H1 (cell line): ENCODE measurements around the gene B4GALNT3. TPM values are rescaled to one million over a fixed set of nuclear protein-coding genes. Genes with fewer than 3 reads are reported as not detected.

Experiments
- CTCF ChIA-PET: fragments of 300-600 bp; sonication (Branson Sonifier 250); formaldehyde crosslinking; loops from one replicate; lab custom pipeline; 2021; ENCODE audit not compliant: partially characterized antibody; lab: Charles Lee
- POLR2A ChIA-PET: fragments of 300-600 bp; sonication (Branson Sonifier 250); formaldehyde crosslinking; loops from one replicate; lab custom pipeline; 2021; ENCODE audit warnings: inconsistent platforms; ENCODE audit not compliant: partially characterized antibody; lab: Charles Lee
- DNase-seq, 2 experiments: peaks; one replicate each; pipeline versions ENCODE4 v3.0.0 to v3.0.0-alpha.2; 2010 to 2022; ENCODE audit warnings: low spot score in 2 of 2, low read depth in 1 of 2, mixed read lengths in 1 of 2
- FAIRE-seq: peaks from 2 replicates; lab custom pipeline; 2011; peaks lifted over from hg19 to GRCh38; lab: Jason Lieb, UNC
- H2AFZ ChIP-seq: 2 replicates; pipeline ENCODE4 v1.8.1; 2012; ENCODE audit warnings: low read length, inconsistent platforms
- H2AK5ac ChIP-seq: 2 replicates; pipeline ENCODE4 v1.6.1; 2013; ENCODE audit warnings: low read depth, low read length
- H2BK120ac ChIP-seq: replicated peaks from 2 replicates; pipeline ENCODE3; 2013; ENCODE audit warnings: low read depth, low read length, inconsistent platforms
- H2BK12ac ChIP-seq: 2 replicates; pipeline ENCODE4 v1.6.1; 2013; ENCODE audit warnings: low read depth, low read length
- H2BK15ac ChIP-seq: 2 replicates; pipeline ENCODE4 v1.6.1; 2013; ENCODE audit warnings: low read length
- H2BK20ac ChIP-seq: 2 replicates; pipeline ENCODE4 v1.6.1; 2013; ENCODE audit warnings: low read length
- H2BK5ac ChIP-seq: 2 replicates; pipeline ENCODE4 v1.6.1; 2013; ENCODE audit warnings: low read depth, low read length
- H3K14ac ChIP-seq: 2 replicates; pipeline ENCODE4 v1.6.1; 2013; ENCODE audit warnings: inconsistent platforms; ENCODE audit not compliant: insufficient read length
- H3K18ac ChIP-seq: 2 replicates; pipeline ENCODE4 v1.6.1; 2013; ENCODE audit warnings: low read length; ENCODE audit errors: extremely low read depth
- H3K23ac ChIP-seq: 2 replicates; pipeline ENCODE4 v1.6.1; 2013; ENCODE audit warnings: inconsistent platforms; ENCODE audit not compliant: insufficient read length
- H3K23me2 ChIP-seq: 2 replicates; pipeline ENCODE4 v1.6.1; 2013; ENCODE audit warnings: low read depth, low read length
- H3K27ac ChIP-seq: 2 replicates; pipeline ENCODE4 v1.6.1; 2011; ENCODE audit warnings: low read depth, low read length, inconsistent platforms
- H3K27me3 ChIP-seq, 4 experiments: replicated peaks in 1 of 4; 1 replicate in 1 of 4; 2 replicates in 3 of 4; pipeline versions ENCODE4 v1.6.1 to v1.8.1; 2011 to 2013; ENCODE audit warnings: low read length in 3 of 4, mild to moderate bottlenecking in 3 of 4, inconsistent platforms in 2 of 4, mixed read lengths in 2 of 4, moderate library complexity in 1 of 4; ENCODE audit not compliant: control insufficient read depth in 3 of 4, insufficient read depth in 3 of 4; ENCODE audit errors: extremely low read depth in 1 of 4
- H3K36me3 ChIP-seq, 4 experiments: 2 replicates each; pipeline versions ENCODE4 v1.6.1 to v1.8.1; 2011 to 2013; ENCODE audit warnings: mild to moderate bottlenecking in 4 of 4, low read length in 3 of 4, moderate library complexity in 2 of 4, control low read depth in 1 of 4, inconsistent platforms in 1 of 4; ENCODE audit not compliant: insufficient read depth in 4 of 4, control insufficient read depth in 2 of 4
- H3K4ac ChIP-seq: replicated peaks from 2 replicates; pipeline ENCODE3; 2013; ENCODE audit warnings: low read length, low read depth, mixed read lengths, inconsistent platforms; ENCODE audit not compliant: insufficient read length
- H3K4me1 ChIP-seq, 4 experiments: replicated peaks in 1 of 4; 1 replicate in 1 of 4; 2 replicates in 3 of 4; pipeline versions ENCODE4 v1.6.1 to v1.8.1; 2011 to 2013; ENCODE audit warnings: low read length in 3 of 4, inconsistent platforms in 2 of 4, mixed read lengths in 1 of 4; ENCODE audit not compliant: insufficient read depth in 4 of 4, control insufficient read depth in 3 of 4
- H3K4me2 ChIP-seq, 2 experiments: 2 replicates each; pipeline versions ENCODE4 v1.6.1 to v1.8.1; 2011 to 2013; ENCODE audit warnings: low read depth in 2 of 2, low read length in 2 of 2, control low read depth in 1 of 2, inconsistent platforms in 1 of 2, mild to moderate bottlenecking in 1 of 2; ENCODE audit not compliant: insufficient read depth in 1 of 2
- H3K4me3 ChIP-seq, 4 experiments: fragments of 200-600, 300-600 bp in 1 of 4; sonication (generic), shearing (Covaris generic), sonication (Bioruptor Twin) in 1 of 4; 2 replicates each; pipeline versions ENCODE4 v1.5.1 to v1.8.1; 2011 to 2016; ENCODE audit warnings: low read length in 4 of 4, low read depth in 3 of 4, control low read depth in 2 of 4, inconsistent platforms in 2 of 4, mild to moderate bottlenecking in 2 of 4, mixed read lengths in 1 of 4, moderate library complexity in 1 of 4; ENCODE audit not compliant: insufficient read depth in 2 of 4; ENCODE audit errors: extremely low read depth in 1 of 4
- H3K56ac ChIP-seq: replicated peaks from 2 replicates; pipeline ENCODE3; 2013; ENCODE audit warnings: low read depth, mild to moderate bottlenecking, mixed read lengths, low read length, inconsistent platforms; ENCODE audit not compliant: insufficient read length
- H3K79me1 ChIP-seq: 2 replicates; pipeline ENCODE4 v1.6.1; 2013; ENCODE audit warnings: low read depth, low read length, control low read depth
- H3K79me2 ChIP-seq, 2 experiments: 2 replicates each; pipeline versions ENCODE4 v1.6.1 to v1.8.1; 2012 to 2013; ENCODE audit warnings: low read length in 2 of 2, mild to moderate bottlenecking in 2 of 2, inconsistent platforms in 1 of 2; ENCODE audit not compliant: insufficient read depth in 2 of 2, control insufficient read depth in 1 of 2
- H3K9ac ChIP-seq, 4 experiments: replicated peaks in 1 of 4; 1 replicate in 1 of 4; 2 replicates in 3 of 4; pipeline versions ENCODE4 v1.6.1 to v1.8.1; 2011 to 2013; ENCODE audit warnings: low read depth in 3 of 4, low read length in 3 of 4, control low read depth in 2 of 4, mild to moderate bottlenecking in 2 of 4, moderate library complexity in 2 of 4, inconsistent platforms in 1 of 4; ENCODE audit errors: extremely low read depth in 1 of 4
- H3K9me3 ChIP-seq, 2 experiments: 2 replicates each; pipeline versions ENCODE4 v1.6.1 to v1.8.1; 2012 to 2013; ENCODE audit warnings: mild to moderate bottlenecking in 2 of 2, moderate library complexity in 2 of 2, control low read depth in 1 of 2, inconsistent platforms in 1 of 2, low read depth in 1 of 2, low read length in 1 of 2, mixed read lengths in 1 of 2; ENCODE audit not compliant: insufficient read depth in 2 of 2
- H4K20me1 ChIP-seq, 2 experiments: replicated peaks in 1 of 2; 2 replicates each; pipeline versions ENCODE3 to v1.8.1; 2011 to 2013; ENCODE audit warnings: inconsistent platforms in 2 of 2, low read length in 2 of 2, mild to moderate bottlenecking in 1 of 2; ENCODE audit not compliant: insufficient read depth in 2 of 2, control insufficient read depth in 1 of 2
- H4K5ac ChIP-seq: 2 replicates; pipeline ENCODE4 v1.6.1; 2013; ENCODE audit warnings: low read length, low read depth, mixed read lengths, inconsistent platforms; ENCODE audit not compliant: insufficient read length
- H4K8ac ChIP-seq: 2 replicates; pipeline ENCODE4 v1.8.0; 2013; ENCODE audit warnings: mild to moderate bottlenecking, moderate library complexity, low read length, inconsistent platforms; ENCODE audit not compliant: insufficient read depth; ENCODE audit errors: extremely low read depth
- H4K91ac ChIP-seq: replicated peaks from 2 replicates; pipeline ENCODE3; 2013; ENCODE audit warnings: low read length, mixed read lengths, inconsistent platforms; ENCODE audit not compliant: insufficient read length
- BACH1 ChIP-seq: IDR thresholded peaks from 2 replicates; pipeline ENCODE4 v1.6.1; 2012; ENCODE audit warnings: low read length, improper control_type of control experiment
- BRCA1 ChIP-seq: IDR thresholded peaks from 2 replicates; pipeline ENCODE4 v1.6.1; 2012; ENCODE audit warnings: low read depth, low read length, improper control_type of control experiment
- EGR1 ChIP-seq: IDR thresholded peaks from 2 replicates; pipeline ENCODE4 v1.6.1; 2011; ENCODE audit warnings: low read depth, low read length, borderline replicate concordance
- MAFK ChIP-seq: IDR thresholded peaks from 2 replicates; pipeline ENCODE4 v1.6.1; 2012; ENCODE audit warnings: low read depth, mild to moderate bottlenecking, improper control_type of control experiment, low read length
- NANOG ChIP-seq: IDR thresholded peaks from 2 replicates; pipeline ENCODE4 v1.6.1; 2011; ENCODE audit warnings: low read length, low read depth, mild to moderate bottlenecking, inconsistent platforms; ENCODE audit not compliant: insufficient read depth, poor library complexity, severe bottlenecking
- RBBP5 ChIP-seq: IDR thresholded peaks from 2 replicates; pipeline ENCODE4 v1.7.1; 2012; ENCODE audit warnings: low read depth, mild to moderate bottlenecking, inconsistent platforms, low read length, moderate library complexity, borderline replicate concordance
- SIRT6 ChIP-seq: IDR thresholded peaks from one replicate; pipeline ENCODE4 v1.7.1; 2012; ENCODE audit warnings: low read length, inconsistent platforms
- SRF ChIP-seq: IDR thresholded peaks from 2 replicates; pipeline ENCODE4 v1.6.1; 2011; ENCODE audit warnings: mild to moderate bottlenecking, low read depth, low read length, moderate library complexity
- WGBS, 2 experiments: shearing (Covaris generic) in 1 of 2; methylation state at CpG; one replicate each; pipeline versions ENCODE4 v1.1.6 to v1.1.7; 2013 to 2015; ENCODE audit warnings: low lambda C conversion rate in 2 of 2, mixed read lengths in 2 of 2, inconsistent platforms in 1 of 2, low coverage in 1 of 2, missing lambda C conversion rate in 1 of 2; ENCODE audit not compliant: insufficient replicate concordance in 2 of 2, insufficient coverage in 1 of 2, insufficient read length in 1 of 2; ENCODE audit errors: extremely low coverage in 1 of 2, missing lambda C conversion rate in 1 of 2; 5-methylcytosine and 5-hydroxymethylcytosine counted together
- polyA plus RNA-seq, 7 experiments: library from polyadenylated mRNA; depleted of rRNA in 3 of 7; stranded (reverse) in 5 of 7; unstranded in 2 of 7; fragments of >200 nt in 5 of 7; fragments of 200-250 nt in 2 of 7; gene quantifications; 1 replicate in 5 of 7; 2 replicates in 1 of 7; 4 replicates in 1 of 7; pipeline versions ENCODE4 v1.2.1 to v1.2.3, GENCODE V29; 2011 to 2013; ENCODE audit warnings: missing spikeins in 2 of 7, mixed read lengths in 2 of 7
- total RNA-seq: library from RNA; stranded (reverse); fragmentation: NEBNext Ultra II Directional; extraction: Animal tissue kit (Norgen Biotek cat#: 25700); gene quantifications from 2 replicates; pipeline ENCODE4 v1.2.1, GENCODE V29; 2021
- TF ChIP-seq, protein P1 (sequence below): IDR thresholded peaks from 2 replicates; pipeline ENCODE4 v1.6.1; 2012; ENCODE audit warnings: inconsistent platforms

The B4GALNT3 gene
- total and polyA plus RNA-seq, 2 of the 8 experiments (the other 6 are each of a cell fraction or from before 2014, with no cell fraction given), result 12.5 to 20.3 TPM

DNA sequence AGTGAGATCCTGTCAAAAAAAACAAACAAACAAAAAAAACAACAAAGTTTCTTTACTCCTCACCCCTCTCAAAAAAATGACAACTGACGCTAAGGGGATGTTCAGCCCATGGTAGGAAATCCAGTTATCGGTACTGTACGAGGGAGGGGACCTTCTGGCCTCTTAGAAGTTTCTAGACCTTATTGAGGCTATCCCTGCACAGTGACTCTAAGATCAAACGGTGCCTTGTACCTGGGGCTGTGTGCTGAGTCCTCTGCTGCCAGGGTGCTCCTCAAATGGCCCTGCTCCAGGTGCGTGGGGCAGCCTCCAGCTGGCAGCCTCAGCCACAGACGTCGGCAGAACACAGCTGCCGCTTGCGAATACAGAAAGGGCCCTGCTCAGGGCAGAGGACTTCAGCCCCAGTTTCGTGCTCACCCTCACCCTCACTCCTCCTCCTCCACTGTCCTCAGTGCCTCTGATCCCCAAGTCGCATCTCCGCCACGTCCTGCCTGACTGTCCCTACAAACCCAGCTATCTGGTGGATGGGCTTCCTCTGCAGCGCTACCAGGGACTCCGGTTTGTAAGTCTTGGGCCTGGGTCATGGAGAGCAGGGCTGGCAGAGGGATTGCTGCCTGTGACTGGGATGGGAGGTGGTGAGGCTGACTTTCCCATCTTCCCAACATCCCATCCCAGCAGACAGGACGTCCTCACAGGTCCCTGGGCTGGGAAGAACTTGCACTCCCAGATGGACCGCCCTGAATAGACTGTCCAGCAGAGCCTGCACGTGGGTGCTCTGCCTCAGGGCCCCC lies 90.9 kb downstream of the B4GALNT3 start:
- H3K4ac ChIP-seq, result no peak overlapping the region
- no peak overlapping the region for H3K18ac ChIP-seq
- no peak overlapping the region for H2AFZ ChIP-seq
- H3K56ac ChIP-seq, result no peak overlapping the region
- no peaks in the 10 kb centered on the region for H3K4me1 ChIP-seq
- H4K5ac ChIP-seq, result no peak overlapping the region
- H4K8ac ChIP-seq, result no peak overlapping the region
- H4K91ac ChIP-seq, result no peak overlapping the region
- DNase-seq, result no peak
- no peak overlapping the region for H2BK20ac ChIP-seq
- H3K9me3 ChIP-seq, result peaks cover 2 to 4% of the 10 kb centered on the region in 2 experiments; a peak in 1 of 4 replicates
- H3K4me2 ChIP-seq, result no peak overlapping the region
- H2AK5ac ChIP-seq, result no peak overlapping the region
- no peak overlapping the region for H2BK12ac ChIP-seq
- H3K27me3 ChIP-seq, result no peaks in the 10 kb centered on the region
- no peak overlapping the region for H2BK15ac ChIP-seq
- no peak overlapping the region for H2BK5ac ChIP-seq
- no peak overlapping the region for H3K27ac ChIP-seq
- H3K23me2 ChIP-seq, result no peaks in the 10 kb centered on the region; the same call in 1 of the 2 replicates
- POLR2A ChIA-PET, result no interaction called here
- no peak overlapping the region for H3K14ac ChIP-seq
- no peak overlapping the region for H3K23ac ChIP-seq
- no peaks in the 10 kb centered on the region for H3K79me1 ChIP-seq
- no peak overlapping the region for H3K4me3 ChIP-seq
- CTCF ChIA-PET, result interaction anchor here (0.6 to 2.2 kb wide), 6 partner anchors 13 to 461 kb away, joined by 3 to 16 read pairs (median 5); no protein-coding TSS in a partner anchor
- peaks cover 0 to 6% (median 1%) of the 10 kb centered on the region in 4 experiments; a peak in 3 of 8 replicates for H3K36me3 ChIP-seq
- no peaks in the 10 kb centered on the region for H3K79me2 ChIP-seq
- peaks cover 0 to 4% of the 10 kb centered on the region in 2 experiments for H4K20me1 ChIP-seq
- no peak overlapping the region for H2BK120ac ChIP-seq
- FAIRE-seq, result no peak
- H3K9ac ChIP-seq, result no peak overlapping the region
- 92% methylated on average over 18 of the region's 18 CpGs; no CpG with 5 or more reads in 1 of the 2 experiments for WGBS, 2 experiments
- no peak for TF ChIP-seq RBBP5
- TF ChIP-seq BACH1, result no peak
- no peak for TF ChIP-seq EGR1
- TF ChIP-seq SIRT6, result no peak
- no peak for TF ChIP-seq BRCA1
- TF ChIP-seq MAFK, result no peak
- no peak for TF ChIP-seq NANOG
- TF ChIP-seq, protein P1, sequence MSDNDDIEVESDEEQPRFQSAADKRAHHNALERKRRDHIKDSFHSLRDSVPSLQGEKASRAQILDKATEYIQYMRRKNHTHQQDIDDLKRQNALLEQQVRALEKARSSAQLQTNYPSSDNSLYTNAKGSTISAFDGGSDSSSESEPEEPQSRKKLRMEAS, result no peak
- no peak for TF ChIP-seq SRF
